ENCODE data around the gene RAD51B.

- TF ChIP-seq, protein P1, sequence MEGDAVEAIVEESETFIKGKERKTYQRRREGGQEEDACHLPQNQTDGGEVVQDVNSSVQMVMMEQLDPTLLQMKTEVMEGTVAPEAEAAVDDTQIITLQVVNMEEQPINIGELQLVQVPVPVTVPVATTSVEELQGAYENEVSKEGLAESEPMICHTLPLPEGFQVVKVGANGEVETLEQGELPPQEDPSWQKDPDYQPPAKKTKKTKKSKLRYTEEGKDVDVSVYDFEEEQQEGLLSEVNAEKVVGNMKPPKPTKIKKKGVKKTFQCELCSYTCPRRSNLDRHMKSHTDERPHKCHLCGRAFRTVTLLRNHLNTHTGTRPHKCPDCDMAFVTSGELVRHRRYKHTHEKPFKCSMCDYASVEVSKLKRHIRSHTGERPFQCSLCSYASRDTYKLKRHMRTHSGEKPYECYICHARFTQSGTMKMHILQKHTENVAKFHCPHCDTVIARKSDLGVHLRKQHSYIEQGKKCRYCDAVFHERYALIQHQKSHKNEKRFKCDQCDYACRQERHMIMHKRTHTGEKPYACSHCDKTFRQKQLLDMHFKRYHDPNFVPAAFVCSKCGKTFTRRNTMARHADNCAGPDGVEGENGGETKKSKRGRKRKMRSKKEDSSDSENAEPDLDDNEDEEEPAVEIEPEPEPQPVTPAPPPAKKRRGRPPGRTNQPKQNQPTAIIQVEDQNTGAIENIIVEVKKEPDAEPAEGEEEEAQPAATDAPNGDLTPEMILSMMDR (IDR thresholded peaks at IDR 0.05; ENCODE audit: poor library complexity) = no peak
- TF ChIP-seq EZH2 (IDR thresholded peaks at IDR 0.05; ENCODE audit: borderline replicate concordance) = no peak
Observed at GRCh38 chr14:68535404-68536017, 715.9 kb downstream of the RAD51B start.

Measured in hepatocyte (in vitro differentiated cells).